K562 (cell line): ENCODE measurements around the gene STRIP1. TPM values are rescaled to one million over a fixed set of nuclear protein-coding genes. Genes with fewer than 3 reads are reported as not detected.

Experiments used
- ATAC-seq: fragments of 200-7000 bp; cut with Tn5 transposase; 3 replicates; pipeline ENCODE4 v1.9.1; 2020; ENCODE audit warnings: moderate library complexity
- BruUV-seq: library from RNA; stranded (reverse); fragments of 400-500 nt; replicated peaks from 2 replicates; lab custom pipeline; 2021; lab: Mats Ljungman, UMichigan
- CTCF ChIA-PET: fragments of 300-600 bp; formaldehyde crosslinking; extraction: SDS; loops from one replicate; lab custom pipeline; 2021; ENCODE audit warnings: low intra/inter-chr PET ratio; lab: Yijun Ruan, JAX
- POLR2A ChIA-PET: fragments of 300-600, 350-650 bp; sonication (Branson Sonifier 250); formaldehyde crosslinking; extraction: SDS; loops from one replicate; lab custom pipeline; 2021; ENCODE audit warnings: antibody characterized with exemption, inconsistent platforms; lab: Yijun Ruan, JAX
- DNase-seq, 4 experiments: peaks; one replicate each; pipeline versions ENCODE4 v3.0.0 to v3.0.0-alpha.2; 2011 to 2018; ENCODE audit warnings: low spot score in 3 of 4, mixed read lengths in 3 of 4; ENCODE audit errors: extremely low read depth in 1 of 4
- FAIRE-seq: peaks from 2 replicates; lab custom pipeline; 2011; peaks lifted over from hg19 to GRCh38; lab: Jason Lieb, UNC
- H2AFZ ChIP-seq: 2 replicates; pipeline ENCODE4 v1.6.0; 2011; ENCODE audit warnings: low read depth, low read length, control low read depth, inconsistent platforms
- H3K27ac ChIP-seq: fragments of 200-600 bp; 3 replicates; pipeline ENCODE4 v1.8.0; 2011; ENCODE audit warnings: low read depth, mild to moderate bottlenecking, control low read depth, inconsistent platforms, low read length, moderate library complexity, mixed read lengths; ENCODE audit errors: extremely low read depth
- H3K27me3 ChIP-seq, 2 experiments: fragments of 300-600 bp in 1 of 2; 2 replicates in 1 of 2; 3 replicates in 1 of 2; pipeline versions ENCODE4 v1.6.0 to v1.8.0; 2011; ENCODE audit warnings: inconsistent platforms in 2 of 2, low read length in 2 of 2, mild to moderate bottlenecking in 1 of 2, mixed read lengths in 1 of 2, moderate library complexity in 1 of 2; ENCODE audit not compliant: control insufficient read depth in 2 of 2, insufficient read depth in 2 of 2
- H3K36me3 ChIP-seq: fragments of 300-600 bp; 3 replicates; pipeline ENCODE4 v1.8.0; 2011; ENCODE audit warnings: mild to moderate bottlenecking, low read length, inconsistent platforms; ENCODE audit not compliant: control insufficient read depth, insufficient read depth
- H3K4me1 ChIP-seq, 2 experiments: fragments of 200-600 bp in 1 of 2; replicated peaks in 1 of 2; 2 replicates in 1 of 2; 3 replicates in 1 of 2; pipeline versions ENCODE4 v1.5.1 to v1.8.0; 2011; ENCODE audit warnings: inconsistent platforms in 2 of 2, low read length in 2 of 2, mild to moderate bottlenecking in 1 of 2, mixed read lengths in 1 of 2, moderate library complexity in 1 of 2; ENCODE audit not compliant: control insufficient read depth in 2 of 2, insufficient read depth in 2 of 2
- H3K4me2 ChIP-seq: 2 replicates; pipeline ENCODE4 v1.6.1; 2011; ENCODE audit warnings: low read length, control low read depth, inconsistent platforms, mixed read lengths; ENCODE audit not compliant: insufficient read depth
- H3K4me3 ChIP-seq: fragments of 200-600 bp; sonication (generic), shearing (Covaris generic); 2 replicates; pipeline ENCODE4 v1.5.1; 2016; ENCODE audit warnings: control low read depth, inconsistent platforms
- H3K79me2 ChIP-seq: fragments of 200-600 bp; 3 replicates; pipeline ENCODE4 v1.8.0; 2011; ENCODE audit warnings: low read length, inconsistent platforms; ENCODE audit not compliant: control insufficient read depth, insufficient read depth
- H3K9ac ChIP-seq, 2 experiments: 2 replicates each; pipeline versions ENCODE4 v1.6.0 to v1.6.1; 2011; ENCODE audit warnings: low read depth in 2 of 2, low read length in 2 of 2, control low read depth in 1 of 2, inconsistent platforms in 1 of 2, mild to moderate bottlenecking in 1 of 2, mixed read lengths in 1 of 2; ENCODE audit not compliant: insufficient read depth in 1 of 2
- H3K9me1 ChIP-seq: one replicate; pipeline ENCODE4 v1.6.0; 2011; ENCODE audit warnings: inconsistent platforms, mild to moderate bottlenecking, low read length, moderate library complexity; ENCODE audit not compliant: control insufficient read depth, insufficient read depth
- H3K9me3 ChIP-seq: replicated peaks from 2 replicates; pipeline ENCODE4 v1.5.1; 2011; ENCODE audit warnings: low read depth, low read length, inconsistent platforms; ENCODE audit not compliant: control insufficient read depth, insufficient read depth
- H4K20me1 ChIP-seq: replicated peaks from 2 replicates; pipeline ENCODE4 v1.6.1; 2011; ENCODE audit warnings: low read length, inconsistent platforms, mixed read lengths; ENCODE audit not compliant: control insufficient read depth, insufficient read depth
- ADNP ChIP-seq: fragments of 200-800 bp; sonication (Bioruptor generic); IDR thresholded peaks from 2 replicates; pipeline ENCODE4 v1.6.1; 2016; ENCODE audit warnings: missing genetic modification characterization, missing compliant biosample characterization
- L3MBTL2 ChIP-seq: fragments of 450-650 bp; IDR thresholded peaks from 2 replicates; pipeline ENCODE4 v1.6.1; 2016; ENCODE audit warnings: mild to moderate bottlenecking, moderate library complexity
- RFX1 ChIP-seq: fragments of 450-650 bp; IDR thresholded peaks from 2 replicates; pipeline ENCODE4 v1.6.1; 2016; ENCODE audit warnings: mild to moderate bottlenecking, moderate library complexity
- WGBS: fragments of 100-300 bp; shearing (Covaris generic); methylation state at CpG from one replicate; pipeline ENCODE4 v1.1.6; 2016; ENCODE audit warnings: low coverage, mixed read lengths; ENCODE audit not compliant: insufficient coverage; ENCODE audit errors: missing lambda C conversion rate; 5-methylcytosine and 5-hydroxymethylcytosine counted together
- in situ Hi-C: fragments of 300-500 bp; cut with MboI; formaldehyde crosslinking; loops from 4 replicates; pipeline ENCODE4 v1.15.0; 2018; ENCODE audit warnings: inconsistent platforms, mixed read lengths
- intact Hi-C: fragments of 100-400 bp; cut with micrococcal nuclease; formaldehyde crosslinking; loops from 2 replicates; pipeline ENCODE4 v1.14.2; 2022
- polyA plus RNA-seq, 8 experiments: library from polyadenylated mRNA; depleted of rRNA in 4 of 8; stranded (reverse) in 5 of 8; unstranded in 3 of 8; fragments of >200 nt; fragmentation: Nextera tagmentation in 2 of 8; fragmentation: Illumina TruSeq in 1 of 8; extraction: Ambion mirVana in 2 of 8; extraction: Trizol in 1 of 8; gene quantifications; 2 replicates each; pipeline versions ENCODE4 v1.2.1 to v1.2.3, GENCODE V29; 2011 to 2014; ENCODE audit warnings: inconsistent platforms in 1 of 8, missing spikeins in 1 of 8
- total RNA-seq, 7 experiments: library from RNA; depleted of rRNA in 6 of 7; stranded (reverse); fragments of >200 nt in 6 of 7; fragmentation: Illumina TruSeq in 2 of 7; extraction: Trizol in 2 of 7; gene quantifications; 2 replicates each; pipeline versions ENCODE4 v1.2.1 to v1.2.3, GENCODE V29; 2011 to 2021; ENCODE audit warnings: low replicate concordance in 1 of 7
- TF ChIP-seq, protein P1 (sequence below): fragments of 200-800 bp; sonication (Bioruptor generic); IDR thresholded peaks from 2 replicates; pipeline ENCODE4 v1.6.1; 2017; ENCODE audit warnings: missing genetic modification characterization, missing compliant biosample characterization
- TF ChIP-seq, protein P2 (sequence below): fragments of 450-650 bp; IDR thresholded peaks from 2 replicates; pipeline ENCODE4 v1.6.1; 2017; ENCODE audit warnings: antibody characterized with exemption, mild to moderate bottlenecking

STRIP1 gene
- total and polyA plus RNA-seq, 9 of the 15 experiments (the other 6 are each of a cell fraction or from before 2014, with no cell fraction given): 9.9 to 42.3 (median 32.0) TPM

DNA sequence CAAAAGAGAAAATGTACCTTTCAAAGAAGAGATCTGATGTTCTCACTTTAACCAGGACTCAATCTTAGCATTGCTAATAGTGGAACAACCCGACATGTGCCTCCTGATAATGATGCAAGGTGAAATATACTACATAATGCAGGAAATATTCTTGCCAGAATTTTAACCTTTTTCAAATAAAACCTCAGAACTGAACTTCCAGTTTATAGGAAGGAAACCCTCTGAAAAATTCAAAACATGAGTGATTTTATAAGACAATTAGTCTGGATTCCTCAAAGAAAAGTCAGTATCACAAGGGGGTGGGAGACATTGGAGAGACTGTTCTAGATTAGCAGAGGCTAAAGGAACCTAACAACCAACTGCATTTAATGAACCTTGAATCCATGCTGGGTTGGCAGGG lies 31.7 kb upstream of the STRIP1 start:
- Histone ChIP-seq H3K4me3 (no peak overlapping the region), H3K27ac (peak overlapping the region; percentile 87; the same call in 2 of the 3 replicates), H3K9me3 (no peaks in the 10 kb centered on the region), H3K9ac (no peak overlapping the region), H3K4me1 (peaks cover 14 to 39% of the 10 kb centered on the region in 2 experiments), H3K27me3 (no peaks in the 10 kb centered on the region), H2AFZ (no peak overlapping the region), H3K9me1 (no peaks in the 10 kb centered on the region), H3K36me3 (peaks cover 15% of the 10 kb centered on the region), H3K4me2 (no peak overlapping the region), H4K20me1 (no peaks in the 10 kb centered on the region), H3K79me2 (peaks cover 67% of the 10 kb centered on the region)
- DNase-seq (no peak), ATAC-seq (no peak), FAIRE-seq (no peak)
- WGBS: 72% methylated on average over 1 of the region's 1 CpG
- intact Hi-C loops (no loop called here), in situ Hi-C loops (no loop called here)
- ChIA-PET CTCF (no interaction called here), POLR2A (interaction anchor here (0.5 kb wide), 1 partner anchor 14 kb away, joined by 3 read pairs; no protein-coding TSS in a partner anchor)
- BruUV-seq: no TSS peak
- TF ChIP-seq ADNP (tag) (no peak), RFX1 (no peak), L3MBTL2 (peak; percentile 53; the same call in 1 of the 2 replicates)
- TF ChIP-seq, protein P1, sequence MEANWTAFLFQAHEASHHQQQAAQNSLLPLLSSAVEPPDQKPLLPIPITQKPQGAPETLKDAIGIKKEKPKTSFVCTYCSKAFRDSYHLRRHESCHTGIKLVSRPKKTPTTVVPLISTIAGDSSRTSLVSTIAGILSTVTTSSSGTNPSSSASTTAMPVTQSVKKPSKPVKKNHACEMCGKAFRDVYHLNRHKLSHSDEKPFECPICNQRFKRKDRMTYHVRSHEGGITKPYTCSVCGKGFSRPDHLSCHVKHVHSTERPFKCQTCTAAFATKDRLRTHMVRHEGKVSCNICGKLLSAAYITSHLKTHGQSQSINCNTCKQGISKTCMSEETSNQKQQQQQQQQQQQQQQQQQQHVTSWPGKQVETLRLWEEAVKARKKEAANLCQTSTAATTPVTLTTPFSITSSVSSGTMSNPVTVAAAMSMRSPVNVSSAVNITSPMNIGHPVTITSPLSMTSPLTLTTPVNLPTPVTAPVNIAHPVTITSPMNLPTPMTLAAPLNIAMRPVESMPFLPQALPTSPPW (CRISPR knock-in tag): 0 out of 2 replicates have a peak, but pooled peaks have one; percentile 10
- TF ChIP-seq, protein P2, sequence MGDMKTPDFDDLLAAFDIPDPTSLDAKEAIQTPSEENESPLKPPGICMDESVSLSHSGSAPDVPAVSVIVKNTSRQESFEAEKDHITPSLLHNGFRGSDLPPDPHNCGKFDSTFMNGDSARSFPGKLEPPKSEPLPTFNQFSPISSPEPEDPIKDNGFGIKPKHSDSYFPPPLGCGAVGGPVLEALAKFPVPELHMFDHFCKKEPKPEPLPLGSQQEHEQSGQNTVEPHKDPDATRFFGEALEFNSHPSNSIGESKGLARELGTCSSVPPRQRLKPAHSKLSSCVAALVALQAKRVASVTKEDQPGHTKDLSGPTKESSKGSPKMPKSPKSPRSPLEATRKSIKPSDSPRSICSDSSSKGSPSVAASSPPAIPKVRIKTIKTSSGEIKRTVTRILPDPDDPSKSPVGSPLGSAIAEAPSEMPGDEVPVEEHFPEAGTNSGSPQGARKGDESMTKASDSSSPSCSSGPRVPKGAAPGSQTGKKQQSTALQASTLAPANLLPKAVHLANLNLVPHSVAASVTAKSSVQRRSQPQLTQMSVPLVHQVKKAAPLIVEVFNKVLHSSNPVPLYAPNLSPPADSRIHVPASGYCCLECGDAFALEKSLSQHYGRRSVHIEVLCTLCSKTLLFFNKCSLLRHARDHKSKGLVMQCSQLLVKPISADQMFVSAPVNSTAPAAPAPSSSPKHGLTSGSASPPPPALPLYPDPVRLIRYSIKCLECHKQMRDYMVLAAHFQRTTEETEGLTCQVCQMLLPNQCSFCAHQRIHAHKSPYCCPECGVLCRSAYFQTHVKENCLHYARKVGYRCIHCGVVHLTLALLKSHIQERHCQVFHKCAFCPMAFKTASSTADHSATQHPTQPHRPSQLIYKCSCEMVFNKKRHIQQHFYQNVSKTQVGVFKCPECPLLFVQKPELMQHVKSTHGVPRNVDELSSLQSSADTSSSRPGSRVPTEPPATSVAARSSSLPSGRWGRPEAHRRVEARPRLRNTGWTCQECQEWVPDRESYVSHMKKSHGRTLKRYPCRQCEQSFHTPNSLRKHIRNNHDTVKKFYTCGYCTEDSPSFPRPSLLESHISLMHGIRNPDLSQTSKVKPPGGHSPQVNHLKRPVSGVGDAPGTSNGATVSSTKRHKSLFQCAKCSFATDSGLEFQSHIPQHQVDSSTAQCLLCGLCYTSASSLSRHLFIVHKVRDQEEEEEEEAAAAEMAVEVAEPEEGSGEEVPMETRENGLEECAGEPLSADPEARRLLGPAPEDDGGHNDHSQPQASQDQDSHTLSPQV: 0 out of 2 replicates have a peak, but pooled peaks have one; percentile 15
